WERI-Rb-1 (cell line): Measurements from ENCODE around the gene IL1RL1.

Source experiments
- DNase-seq: peaks from one replicate; pipeline ENCODE4 v3.0.0-alpha.2; 2020
- H3K27ac ChIP-seq: fragments of 250-450 bp; sonication (Bioruptor Pico); 2 replicates; pipeline ENCODE4 v1.5.1; 2020; ENCODE audit warnings: mild to moderate bottlenecking, moderate library complexity
- H3K27me3 ChIP-seq: fragments of 250-450 bp; sonication (Bioruptor Pico); 2 replicates; pipeline ENCODE4 v1.5.1; 2021; ENCODE audit warnings: mild to moderate bottlenecking, low read depth, moderate library complexity; ENCODE audit not compliant: insufficient read depth, severe bottlenecking
- H3K36me3 ChIP-seq: fragments of 250-450 bp; sonication (Bioruptor Pico); 2 replicates; pipeline ENCODE4 v1.5.1; 2020; ENCODE audit warnings: mild to moderate bottlenecking, moderate library complexity
- H3K4me3 ChIP-seq: 2 replicates; pipeline ENCODE4 v1.5.1; 2011; ENCODE audit warnings: low read depth, mild to moderate bottlenecking, control low read depth, low read length
- H3K9me3 ChIP-seq: fragments of 250-450 bp; sonication (Bioruptor Pico); 2 replicates; pipeline ENCODE4 v1.5.1; 2021; ENCODE audit warnings: mild to moderate bottlenecking, moderate library complexity; ENCODE audit not compliant: severe bottlenecking
- CTCF ChIP-seq: IDR thresholded peaks from 2 replicates; pipeline ENCODE4 v1.5.1; 2011; ENCODE audit warnings: low read depth, mild to moderate bottlenecking, control low read depth, inconsistent platforms, low read length

The IL1RL1 gene

GRCh38 chr2:102268510-102269199, 42.7 kb upstream of the IL1RL1 start:
- Histone ChIP-seq H3K4me3 (no peak overlapping the region), H3K27ac (no peak overlapping the region), H3K36me3 (no peaks in the 10 kb centered on the region), H3K27me3 (peaks cover 72% of the 10 kb centered on the region), H3K9me3 (no peaks in the 10 kb centered on the region)
- DNase-seq, result no peak
- no peak for TF ChIP-seq CTCF

- H3K27me3 ChIP-seq, result peaks cover 70% of the 10 kb centered on the region
- H3K27ac ChIP-seq, result no peak overlapping the region
These were observed 42.2 kb upstream of the IL1RL1 start for GRCh38 chr2:102269200-102269524.

GRCh38 chr2:102271844-102272243, 39.5 kb upstream of the IL1RL1 start:
- Histone ChIP-seq H3K36me3 (no peaks in the 10 kb centered on the region), H3K27ac (no peak overlapping the region), H3K9me3 (no peaks in the 10 kb centered on the region), H3K27me3 (peaks cover 50% of the 10 kb centered on the region), H3K4me3 (no peak overlapping the region)
- TF ChIP-seq CTCF, result no peak
- no peak for DNase-seq

More at GRCh38 chr2:102269200-102269524, 42.2 kb upstream of the IL1RL1 start:
- Histone ChIP-seq H3K36me3 (no peaks in the 10 kb centered on the region), H3K9me3 (no peaks in the 10 kb centered on the region), H3K4me3 (no peak overlapping the region)
- TF ChIP-seq CTCF, result no peak
- DNase-seq, result no peak

- Histone ChIP-seq H3K27ac (no peak overlapping the region), H3K4me3 (no peak overlapping the region), H3K36me3 (no peaks in the 10 kb centered on the region), H3K27me3 (peaks cover 39% of the 10 kb centered on the region), H3K9me3 (no peaks in the 10 kb centered on the region)
- TF ChIP-seq CTCF, result no peak
- DNase-seq, result no peak
These were observed 37.6 kb upstream of the IL1RL1 start for GRCh38 chr2:102273619-102274211.

DNA sequence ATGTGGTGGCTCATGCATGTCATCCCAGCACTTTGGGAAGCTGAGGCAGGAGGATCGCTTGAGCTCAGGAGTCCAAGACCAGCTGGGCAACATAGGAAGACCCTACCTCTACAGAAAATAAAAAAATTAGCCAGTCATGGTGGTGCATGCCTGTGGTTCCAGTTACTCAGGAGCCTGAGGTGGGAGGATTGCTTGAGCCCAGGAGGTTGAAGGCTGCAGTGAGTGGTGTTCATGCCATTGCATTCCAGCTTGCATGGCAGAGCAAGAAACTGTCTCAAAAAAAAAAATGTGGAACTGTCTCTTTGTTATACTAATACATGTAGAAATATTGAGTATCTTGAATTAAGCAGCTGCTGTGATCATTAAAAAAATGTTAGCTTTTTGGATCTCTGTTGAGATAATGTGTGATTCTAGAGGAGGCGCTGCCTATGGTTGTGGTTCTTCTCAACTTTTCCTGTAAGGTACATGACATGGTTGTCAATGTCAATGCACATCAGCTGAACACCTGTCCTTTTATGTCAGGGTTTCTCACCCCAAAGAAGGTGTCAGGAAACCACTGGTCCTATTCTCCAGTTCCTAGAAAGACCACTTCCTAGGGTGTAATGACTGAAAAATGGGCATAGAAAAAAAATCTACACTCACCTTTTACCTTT, 34.7 kb upstream of the IL1RL1 start:
- Histone ChIP-seq H3K27ac (no peak overlapping the region), H3K36me3 (no peaks in the 10 kb centered on the region), H3K9me3 (no peaks in the 10 kb centered on the region), H3K27me3 (peaks cover 43% of the 10 kb centered on the region), H3K4me3 (no peak overlapping the region)
- no peak for DNase-seq
- no peak for TF ChIP-seq CTCF
